Left colon (tissue), 2 donors: ENCODE data around the gene PDE3B. TPM values are rescaled to one million over a fixed set of nuclear protein-coding genes. Genes with fewer than 3 reads are reported as not detected.
"Not testable (repeated sequence)": the region's sequence is repeated elsewhere in the genome, so short reads cannot be mapped to it uniquely, and the experiment has no call there.

Experiments
- ATAC-seq: fragments of 200-7000 bp; cut with Tn5 transposase; one replicate; pipeline ENCODE4 v1.9.1; 2020; ENCODE audit warnings: mild to moderate bottlenecking, moderate library complexity
- DNase-seq, 2 donors: peaks; one replicate each; pipeline ENCODE4 v3.0.0-alpha.2; 2020
- intact Hi-C, 2 donors: fragments of 100-400 bp; cut with DNase I in 1 of 2; cut with micrococcal nuclease in 1 of 2; formaldehyde crosslinking; loops; one replicate each; pipeline versions ENCODE4 v1.11.2 to v1.14.0; 2022; cut with DNase I, micrococcal nuclease
- total RNA-seq, 2 donors: library from RNA; stranded (reverse); fragmentation: NEBNext Ultra II Directional; extraction: Animal tissue kit (Norgen Biotek cat#: 25700); gene quantifications; one replicate each; pipeline ENCODE4 v1.2.1, GENCODE V29; 2021
- donor health status: DM: no; HTN: no; CAD: no.
- donor health status: DM: yes; HTN: yes; CAD: no.

Gene PDE3B
- total RNA-seq, 2 donors from 2014 or later = 23.9 to 32.9 TPM

- DNase-seq = no peak
- no peak for ATAC-seq
- intact Hi-C loops = no loop called here
Observed at GRCh38 chr11:14636119-14636518, 7.5 kb upstream of the PDE3B start.

- intact Hi-C loops = no loop called here
- ATAC-seq (no peak), DNase-seq (no peak)
Observed at GRCh38 chr11:14637868-14638409, 5.7 kb upstream of the PDE3B start.

DNA sequence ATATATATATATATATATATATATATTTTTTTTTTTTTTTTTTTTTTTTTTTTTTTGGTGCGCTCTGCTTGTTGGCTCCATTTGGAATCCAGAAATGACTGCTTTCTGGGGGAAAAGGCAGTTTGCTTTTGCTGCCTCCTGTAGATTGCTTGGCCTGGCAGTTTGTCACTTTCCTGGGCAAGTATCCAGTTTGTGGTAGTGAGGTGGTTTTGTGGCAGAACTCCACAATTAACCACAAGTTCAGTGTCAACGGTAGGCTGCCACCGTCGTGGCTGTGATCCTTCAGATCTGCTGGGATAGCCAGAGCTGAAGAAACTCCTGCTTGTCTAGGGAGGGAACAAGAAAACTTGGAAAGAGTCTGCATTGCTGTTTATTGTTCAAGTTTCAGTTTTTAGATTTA is 5.0 kb upstream of the PDE3B start:
- ATAC-seq (no peak), DNase-seq (no peak)
- intact Hi-C loops = no loop called here

GRCh38 chr11:14641801-14642200 is 1.8 kb upstream of the PDE3B start:
- no peak for DNase-seq
- no peak for ATAC-seq
- intact Hi-C loops = loop anchor here in 1 of 2 donors (10.0 kb wide), 2 partner anchors 107 to 263 kb away; no protein-coding TSS in a partner anchor

DNA sequence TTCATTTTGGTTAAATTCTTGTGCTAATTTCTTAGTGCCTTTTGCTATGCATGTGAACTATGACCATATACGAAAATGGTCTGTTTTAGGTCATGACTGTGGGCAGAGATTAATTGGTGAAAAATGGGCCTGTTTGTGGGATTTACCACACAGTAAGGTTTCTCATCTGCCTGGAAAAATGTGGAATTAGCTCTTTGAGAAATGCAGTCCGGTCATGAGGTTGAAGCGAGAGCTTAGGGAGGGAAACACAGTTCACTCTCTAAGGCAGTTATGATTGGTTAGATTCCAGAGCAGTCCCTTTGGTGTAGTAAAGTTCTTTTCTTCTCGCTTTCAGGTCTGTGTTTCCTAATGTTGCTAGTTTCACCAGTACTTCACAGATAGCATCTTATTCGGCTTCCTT is 1.2 kb upstream of the PDE3B start:
- DNase-seq (no peak), ATAC-seq (no peak)
- intact Hi-C loops = loop anchor here in 1 of 2 donors (10.0 kb wide), 2 partner anchors 108 to 262 kb away; no protein-coding TSS in a partner anchor

GRCh38 chr11:14642873-14643696 is 519 bp upstream of the PDE3B start:
- ATAC-seq = no peak
- intact Hi-C loops = loop anchor here in 1 of 2 donors (10.0 kb wide), 2 partner anchors 108 to 262 kb away; no protein-coding TSS in a partner anchor
- DNase-seq = peak in 1 of 2 donors; percentile 28

DNA sequence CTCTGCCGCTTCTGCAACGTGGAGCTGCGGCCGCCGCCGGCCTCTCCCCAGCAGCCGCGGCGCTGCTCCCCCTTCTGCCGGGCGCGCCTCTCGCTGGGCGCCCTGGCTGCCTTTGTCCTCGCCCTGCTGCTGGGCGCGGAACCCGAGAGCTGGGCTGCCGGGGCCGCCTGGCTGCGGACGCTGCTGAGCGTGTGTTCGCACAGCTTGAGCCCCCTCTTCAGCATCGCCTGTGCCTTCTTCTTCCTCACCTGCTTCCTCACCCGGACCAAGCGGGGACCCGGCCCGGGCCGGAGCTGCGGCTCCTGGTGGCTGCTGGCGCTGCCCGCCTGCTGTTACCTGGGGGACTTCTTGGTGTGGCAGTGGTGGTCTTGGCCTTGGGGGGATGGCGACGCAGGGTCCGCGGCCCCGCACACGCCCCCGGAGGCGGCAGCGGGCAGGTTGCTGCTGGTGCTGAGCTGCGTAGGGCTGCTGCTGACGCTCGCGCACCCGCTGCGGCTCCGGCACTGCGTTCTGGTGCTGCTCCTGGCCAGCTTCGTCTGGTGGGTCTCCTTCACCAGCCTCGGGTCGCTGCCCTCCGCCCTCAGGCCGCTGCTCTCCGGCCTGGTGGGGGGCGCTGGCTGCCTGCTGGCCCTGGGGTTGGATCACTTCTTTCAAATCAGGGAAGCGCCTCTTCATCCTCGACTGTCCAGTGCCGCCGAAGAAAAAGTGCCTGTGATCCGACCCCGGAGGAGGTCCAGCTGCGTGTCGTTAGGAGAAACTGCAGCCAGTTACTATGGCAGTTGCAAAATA is 816 bp downstream of the PDE3B start:
- intact Hi-C loops = loop anchor here in 1 of 2 donors (10.0 kb wide), 2 partner anchors 110 to 260 kb away; no protein-coding TSS in a partner anchor
- DNase-seq (peak; percentile 34 to 63), ATAC-seq (peak; percentile 73)

GRCh38 chr11:14645015-14645912 is 1.7 kb downstream of the PDE3B start:
- ATAC-seq (peak; percentile 2), DNase-seq (no peak)
- intact Hi-C loops = loop anchor here in 1 of 2 donors (10.0 kb wide), 2 partner anchors 110 to 260 kb away; no protein-coding TSS in a partner anchor

GRCh38 chr11:14645985-14646900 is 2.6 kb downstream of the PDE3B start:
- intact Hi-C loops = loop anchor here in 1 of 2 donors (10.0 kb wide), 2 partner anchors 111 to 259 kb away; no protein-coding TSS in a partner anchor
- ATAC-seq (no peak), DNase-seq (no peak)

GRCh38 chr11:14650064-14650463 is 6.5 kb downstream of the PDE3B start:
- intact Hi-C loops = no loop called here
- DNase-seq (no peak), ATAC-seq (no peak)

DNA sequence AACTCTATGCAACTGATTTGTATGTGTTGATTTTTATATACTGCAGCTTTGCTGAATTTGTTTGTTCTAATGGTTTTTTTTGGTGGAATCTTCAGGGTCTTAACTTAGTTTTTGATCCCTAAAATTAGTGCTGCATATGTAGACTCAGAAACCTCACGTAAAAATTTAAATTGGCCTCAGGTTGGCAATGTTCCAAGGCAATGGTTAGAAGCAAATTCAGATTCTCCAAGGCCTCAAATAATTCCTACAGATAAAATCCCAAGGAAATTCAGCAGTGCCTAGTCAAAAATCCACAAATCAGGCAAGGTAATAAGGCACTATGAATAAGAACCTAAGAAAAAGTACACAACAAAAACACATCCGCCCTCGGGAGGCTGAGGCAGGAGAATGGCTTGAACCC is 9.5 kb downstream of the PDE3B start:
- intact Hi-C loops = no loop called here
- DNase-seq = no peak

GRCh38 chr11:14655435-14655834 is 11.8 kb downstream of the PDE3B start:
- intact Hi-C loops = no loop called here
- no peak for DNase-seq
- no peak for ATAC-seq

More for the DNA sequence above, 9.5 kb downstream of the PDE3B start:
- ATAC-seq = no peak

- ATAC-seq = peak; percentile 98
- DNase-seq = no peak
- intact Hi-C loops = no loop called here
Observed at GRCh38 chr11:14656536-14657457, 13.2 kb downstream of the PDE3B start.

DNA sequence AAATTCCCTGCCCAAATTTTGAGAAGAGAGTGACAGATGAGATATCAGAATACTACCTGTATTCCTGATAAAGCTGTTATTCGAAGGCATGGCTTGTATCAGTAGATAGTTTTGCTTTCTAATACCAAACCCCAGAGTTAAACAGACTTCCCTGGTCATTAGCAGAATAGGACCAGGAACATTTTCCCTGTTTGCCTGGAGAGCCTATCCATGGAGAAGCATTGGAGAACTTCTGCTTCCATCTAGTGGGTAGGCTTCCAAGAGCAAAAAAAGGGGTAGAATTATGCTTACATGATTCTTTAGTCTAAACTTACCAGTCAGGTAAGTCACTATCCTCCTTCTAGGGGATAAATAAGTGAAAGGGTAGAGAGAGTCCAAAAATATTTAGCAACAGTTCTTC is 14.2 kb downstream of the PDE3B start:
- peak; percentile 42 for ATAC-seq
- DNase-seq = no peak
- intact Hi-C loops = no loop called here

DNA sequence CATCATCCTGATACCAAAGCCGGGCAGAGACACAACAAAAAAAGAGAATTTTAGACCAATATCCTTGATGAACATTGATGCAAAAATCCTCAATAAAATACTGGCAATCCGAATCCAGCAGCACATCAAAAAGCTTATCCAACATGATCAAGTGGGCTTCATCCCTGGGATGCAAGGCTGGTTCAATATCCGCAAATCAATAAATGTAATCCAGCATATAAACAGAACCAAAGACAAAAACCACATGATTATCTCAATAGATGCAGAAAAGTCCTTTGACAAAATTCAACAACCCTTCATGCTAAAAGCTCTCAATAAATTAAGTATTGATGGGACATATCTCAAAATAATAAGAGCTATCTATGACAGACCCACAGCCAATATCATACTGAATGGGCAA is 21.3 kb downstream of the PDE3B start:
- intact Hi-C loops, ATAC-seq, DNase-seq: not testable (repeated sequence)

DNA sequence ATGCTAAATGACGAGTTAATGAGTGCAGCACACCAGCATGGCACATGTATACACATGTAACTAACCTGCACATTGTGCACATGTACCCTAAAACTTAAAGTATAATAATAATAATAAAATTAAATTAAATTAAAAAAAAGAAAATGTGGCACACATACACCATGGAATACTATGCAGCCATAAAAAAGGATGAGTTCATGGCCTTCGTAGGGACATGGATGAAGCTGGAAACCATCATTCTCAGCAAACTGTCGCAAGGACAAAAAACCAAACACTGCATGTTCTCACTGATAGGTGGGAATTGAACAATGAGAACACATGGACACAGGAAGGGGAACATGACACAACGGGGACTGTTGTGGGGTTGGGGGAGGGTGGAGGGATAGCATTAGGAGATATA is 23.7 kb downstream of the PDE3B start:
- DNase-seq, ATAC-seq, intact Hi-C loops: not testable (repeated sequence)
